ENCODE results near the gene ZNF232.
"Not testable (repeated sequence)": the region's sequence is repeated elsewhere in the genome, so short reads cannot be mapped to it uniquely, and the experiment has no call there.

The ZNF232 gene

GRCh38 chr17:5077781-5078105, 33.9 kb downstream of the ZNF232 start:
- Mint-ChIP-seq H3K4me1 (no peaks in the 10 kb centered on the region), H3K27ac (no peak overlapping the region), H3K4me3 (peak overlapping the region; percentile 23), H3K9me3 (peaks cover 13% of the 10 kb centered on the region), H3K27me3 (ENCODE audit: low read depth, poor library complexity) (peaks cover 25% of the 10 kb centered on the region), H3K36me3 (ENCODE audit: low read depth) (no peaks in the 10 kb centered on the region)
- DNase-seq: no peak
- no peak for TF ChIP-seq CTCF (IDR thresholded peaks at IDR 0.05)

DNA sequence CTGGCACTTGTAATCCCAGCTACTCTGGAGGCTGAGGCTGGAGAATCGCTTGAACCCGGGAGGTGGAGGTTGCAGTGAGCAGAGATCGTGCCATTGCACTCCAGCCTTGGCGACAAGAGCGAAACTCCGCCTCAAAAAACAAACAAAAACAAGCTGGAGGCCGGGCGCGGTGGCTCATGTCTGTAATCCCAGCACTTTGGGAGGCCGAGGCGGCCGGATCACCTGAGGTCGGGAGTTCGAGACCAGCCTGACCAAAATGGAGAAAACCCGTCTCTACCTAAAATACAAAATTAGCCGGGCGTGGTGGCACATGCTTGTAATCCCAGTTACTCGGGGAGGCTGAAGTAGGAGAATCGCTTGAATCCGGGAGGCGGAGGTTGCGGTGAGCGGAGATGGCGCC, 34.4 kb downstream of the ZNF232 start:
- not testable (repeated sequence) for H3K4me1 Mint-ChIP-seq; H3K27ac Mint-ChIP-seq; DNase-seq; H3K4me3 Mint-ChIP-seq; H3K36me3 Mint-ChIP-seq (ENCODE audit: low read depth)
- H3K27me3 Mint-ChIP-seq (ENCODE audit: low read depth, poor library complexity): peaks cover 25% of the 10 kb centered on the region
- H3K9me3 Mint-ChIP-seq: peaks cover 12% of the 10 kb centered on the region

GRCh38 chr17:5075472-5075871, 36.2 kb downstream of the ZNF232 start:
- not testable (repeated sequence) for H3K27ac Mint-ChIP-seq; H3K36me3 Mint-ChIP-seq (ENCODE audit: low read depth); H3K4me3 Mint-ChIP-seq; H3K4me1 Mint-ChIP-seq; H3K9me3 Mint-ChIP-seq; DNase-seq
- H3K27me3 Mint-ChIP-seq (ENCODE audit: low read depth, poor library complexity): peaks cover 27% of the 10 kb centered on the region

- Mint-ChIP-seq H3K4me3 (no peak overlapping the region), H3K27me3 (ENCODE audit: low read depth, poor library complexity) (peaks cover 32% of the 10 kb centered on the region), H3K4me1 (no peaks in the 10 kb centered on the region), H3K27ac (no peak overlapping the region), H3K9me3 (no peaks in the 10 kb centered on the region), H3K36me3 (ENCODE audit: low read depth) (no peaks in the 10 kb centered on the region)
- no peak for DNase-seq
- TF ChIP-seq CTCF (IDR thresholded peaks at IDR 0.05): no peak
Observed at GRCh38 chr17:5069724-5070123, 42.0 kb downstream of the ZNF232 start.

DNA sequence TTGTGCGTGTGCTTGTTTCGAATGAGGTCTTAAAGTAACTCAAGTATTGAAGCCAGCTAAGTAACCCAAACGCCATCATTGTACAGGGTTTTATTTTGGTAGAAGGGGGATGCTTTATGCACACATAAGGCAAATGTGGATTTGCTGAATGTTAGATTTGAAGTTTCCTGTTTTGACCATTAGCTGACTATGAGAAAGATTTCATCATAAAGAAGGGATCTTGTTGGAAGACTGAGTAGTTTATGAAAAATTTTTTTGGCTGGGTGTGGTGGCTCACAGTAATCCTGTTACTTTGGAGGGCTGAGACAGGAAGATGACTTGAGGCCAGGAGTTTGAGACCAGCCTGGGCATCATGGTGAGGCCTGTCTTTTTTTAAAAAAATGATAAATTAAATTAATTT, 43.4 kb downstream of the ZNF232 start:
- DNase-seq: no peak
- Mint-ChIP-seq H3K9me3 (no peaks in the 10 kb centered on the region), H3K27me3 (ENCODE audit: low read depth, poor library complexity) (peaks cover 34% of the 10 kb centered on the region), H3K27ac (no peak overlapping the region), H3K4me3 (no peak overlapping the region), H3K36me3 (ENCODE audit: low read depth) (no peaks in the 10 kb centered on the region), H3K4me1 (no peaks in the 10 kb centered on the region)
- TF ChIP-seq CTCF (IDR thresholded peaks at IDR 0.05): no peak

GRCh38 chr17:5065227-5065744, 46.4 kb downstream of the ZNF232 start:
- Mint-ChIP-seq H3K36me3 (ENCODE audit: low read depth) (no peaks in the 10 kb centered on the region), H3K4me3 (no peak overlapping the region), H3K9me3 (no peaks in the 10 kb centered on the region), H3K27me3 (ENCODE audit: low read depth, poor library complexity) (peaks cover 34% of the 10 kb centered on the region), H3K27ac (no peak overlapping the region), H3K4me1 (peaks cover 4% of the 10 kb centered on the region)
- no peak for DNase-seq
- no peak for TF ChIP-seq CTCF (IDR thresholded peaks at IDR 0.05)

Data from nephron progenitor cell (in vitro differentiated cells).